ENCODE measurements around the gene TMCO1.
"Not testable (repeated sequence)": the region's sequence is repeated elsewhere in the genome, so short reads cannot be mapped to it uniquely, and the experiment has no call there.

Gene TMCO1

GRCh38 chr1:165726841-165727240 lies 41.8 kb downstream of the TMCO1 start:
- no peak for TF ChIP-seq CTCF (conservative IDR thresholded peaks at IDR 0.05; ENCODE audit: low read depth, low read length)
- H3K4me3 ChIP-seq (IDR thresholded peaks at IDR 0.05; ENCODE audit: insufficient read depth, low read depth, low read length): no peak overlapping the region
- H3K4me1 ChIP-seq (ENCODE audit: low read depth, poor library complexity, severe bottlenecking): peaks cover 13% of the 10 kb centered on the region
- no peak overlapping the region for H3K9ac ChIP-seq
- no peak overlapping the region for H3K4me2 ChIP-seq
- no peak overlapping the region for H3K27ac ChIP-seq
- no peaks in the 10 kb centered on the region for H3K27me3 ChIP-seq (ENCODE audit: insufficient read depth, low read depth)
- no peaks in the 10 kb centered on the region; the same call in 1 of the 2 replicates for H3K36me3 ChIP-seq (ENCODE audit: insufficient read depth)
- H4K20me1 ChIP-seq (ENCODE audit: insufficient read depth): no peaks in the 10 kb centered on the region
- no peak overlapping the region for H2AFZ ChIP-seq (ENCODE audit: low read depth)
- no peaks in the 10 kb centered on the region for H3K79me2 ChIP-seq (ENCODE audit: insufficient read depth, low read depth)

DNA sequence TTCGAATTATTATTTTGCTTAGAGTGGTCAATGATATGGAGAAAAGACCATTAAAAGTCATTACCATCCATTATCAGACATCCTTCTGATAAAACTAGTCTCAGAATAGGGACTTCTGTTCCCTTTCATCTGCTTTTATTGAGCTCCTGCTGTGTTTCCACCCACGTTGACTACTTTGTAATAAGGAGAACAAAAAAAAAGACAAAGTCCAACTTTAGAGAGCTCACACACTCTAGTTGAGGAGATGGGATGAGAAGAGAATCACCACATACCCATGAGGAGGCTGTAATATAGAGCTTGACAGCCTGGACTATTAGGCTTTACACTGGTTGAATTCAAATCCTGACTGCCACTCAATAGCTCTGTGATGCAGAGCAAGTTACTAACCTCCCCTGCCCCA lies 42.5 kb downstream of the TMCO1 start:
- Histone ChIP-seq H3K36me3 (ENCODE audit: insufficient read depth) (no peaks in the 10 kb centered on the region; the same call in 1 of the 2 replicates), H3K27me3 (ENCODE audit: insufficient read depth, low read depth) (no peaks in the 10 kb centered on the region), H3K9ac (no peak overlapping the region), H3K4me1 (ENCODE audit: low read depth, poor library complexity, severe bottlenecking) (peaks cover 13% of the 10 kb centered on the region), H3K79me2 (ENCODE audit: insufficient read depth, low read depth) (no peaks in the 10 kb centered on the region), H2AFZ (ENCODE audit: low read depth) (no peak overlapping the region), H3K4me2 (no peak overlapping the region), H3K27ac (no peak overlapping the region), H4K20me1 (ENCODE audit: insufficient read depth) (no peaks in the 10 kb centered on the region), H3K4me3 (IDR thresholded peaks at IDR 0.05; ENCODE audit: insufficient read depth, low read depth, low read length) (no peak overlapping the region)
- TF ChIP-seq CTCF (conservative IDR thresholded peaks at IDR 0.05; ENCODE audit: low read depth, low read length): no peak

DNA sequence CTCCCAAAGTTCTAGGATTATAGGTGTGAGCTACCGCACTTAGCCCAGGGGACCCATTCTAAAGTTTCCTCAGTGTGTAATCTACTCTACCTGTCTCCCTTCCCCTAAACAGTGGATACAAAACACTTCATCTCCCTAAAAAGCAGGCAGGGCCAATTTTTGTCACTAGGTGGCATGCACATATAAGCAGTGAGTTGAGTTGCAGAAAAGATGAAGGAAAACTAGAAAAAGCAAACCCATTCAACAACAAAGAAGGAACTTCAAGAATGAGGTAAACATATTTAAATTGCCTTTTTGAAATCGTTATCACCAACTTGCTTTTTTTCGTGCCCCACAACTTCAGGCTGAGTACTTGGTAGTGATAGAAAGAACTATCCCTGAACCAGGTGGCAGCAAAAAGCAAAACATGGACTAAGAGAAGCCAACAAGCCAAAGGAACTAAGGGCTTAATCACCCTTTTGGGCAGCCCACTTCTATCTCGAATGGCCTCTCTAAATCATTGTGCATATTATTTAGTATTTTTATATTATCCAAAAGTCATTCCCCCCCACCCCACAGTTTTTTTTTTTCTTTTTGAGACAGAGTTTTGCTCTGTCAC lies 50.7 kb downstream of the TMCO1 start:
- Histone ChIP-seq H3K4me2 (no peak overlapping the region), H3K79me2 (ENCODE audit: insufficient read depth, low read depth) (no peaks in the 10 kb centered on the region), H3K9ac (no peak overlapping the region), H2AFZ (ENCODE audit: low read depth) (no peak overlapping the region), H4K20me1 (ENCODE audit: insufficient read depth) (no peaks in the 10 kb centered on the region), H3K27ac (no peak overlapping the region), H3K36me3 (ENCODE audit: insufficient read depth) (no peaks in the 10 kb centered on the region), H3K4me3 (IDR thresholded peaks at IDR 0.05; ENCODE audit: insufficient read depth, low read depth, low read length) (no peak overlapping the region), H3K27me3 (ENCODE audit: insufficient read depth, low read depth) (no peaks in the 10 kb centered on the region), H3K4me1 (ENCODE audit: low read depth, poor library complexity, severe bottlenecking) (no peaks in the 10 kb centered on the region)
- TF ChIP-seq CTCF (conservative IDR thresholded peaks at IDR 0.05; ENCODE audit: low read depth, low read length): peak; percentile 95

DNA sequence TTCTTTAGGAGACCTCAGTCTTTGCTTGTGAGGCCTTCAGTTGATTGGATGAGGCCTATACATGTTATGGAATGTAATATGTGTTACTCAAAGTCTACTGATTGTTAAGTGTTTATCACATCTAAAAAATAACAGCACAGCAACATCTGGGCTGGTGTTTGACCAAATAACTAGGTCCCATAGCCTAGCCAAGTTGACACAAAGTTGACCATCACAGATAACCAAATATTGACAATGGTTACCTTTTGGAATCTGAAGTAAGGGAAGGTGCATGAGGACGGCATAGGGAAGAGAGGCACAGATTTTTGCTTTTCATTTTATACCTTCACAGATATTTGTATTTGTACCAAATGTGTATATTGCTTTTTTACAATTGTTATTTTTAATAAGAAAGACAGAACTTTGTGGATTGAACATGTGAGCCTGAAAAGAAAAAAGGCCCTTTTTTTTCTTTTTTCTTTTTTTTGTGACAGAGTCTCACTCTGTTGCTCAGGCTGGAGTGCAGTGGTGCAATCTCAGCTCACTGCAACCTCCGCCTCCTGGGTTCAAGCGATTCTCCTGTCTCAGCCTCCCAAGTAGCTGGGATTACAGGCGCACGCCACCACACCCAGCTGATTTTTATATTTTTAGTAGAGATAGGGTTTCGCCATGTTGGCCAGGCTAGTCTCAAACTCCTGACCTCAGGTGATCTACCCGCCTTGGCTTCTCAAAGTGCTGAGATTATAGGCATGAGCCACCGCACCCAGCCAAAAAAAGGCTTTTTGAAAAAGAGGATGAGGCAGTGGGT lies 52.2 kb downstream of the TMCO1 start:
- H3K9ac ChIP-seq; H4K20me1 ChIP-seq (ENCODE audit: insufficient read depth); H3K4me1 ChIP-seq (ENCODE audit: low read depth, poor library complexity, severe bottlenecking); H3K36me3 ChIP-seq (ENCODE audit: insufficient read depth); H3K4me3 ChIP-seq (IDR thresholded peaks at IDR 0.05; ENCODE audit: insufficient read depth, low read depth, low read length); H3K27ac ChIP-seq; H2AFZ ChIP-seq (ENCODE audit: low read depth); H3K4me2 ChIP-seq; H3K27me3 ChIP-seq (ENCODE audit: insufficient read depth, low read depth); H3K79me2 ChIP-seq (ENCODE audit: insufficient read depth, low read depth): not testable (repeated sequence)

- Histone ChIP-seq H4K20me1 (ENCODE audit: insufficient read depth) (no peaks in the 10 kb centered on the region), H3K4me2 (no peak overlapping the region), H3K36me3 (ENCODE audit: insufficient read depth) (no peaks in the 10 kb centered on the region), H3K27me3 (ENCODE audit: insufficient read depth, low read depth) (no peaks in the 10 kb centered on the region), H2AFZ (ENCODE audit: low read depth) (no peak overlapping the region), H3K9ac (no peak overlapping the region), H3K4me1 (ENCODE audit: low read depth, poor library complexity, severe bottlenecking) (no peaks in the 10 kb centered on the region), H3K27ac (no peak overlapping the region), H3K4me3 (IDR thresholded peaks at IDR 0.05; ENCODE audit: insufficient read depth, low read depth, low read length) (no peak overlapping the region), H3K79me2 (ENCODE audit: insufficient read depth, low read depth) (no peaks in the 10 kb centered on the region)
- TF ChIP-seq CTCF (conservative IDR thresholded peaks at IDR 0.05; ENCODE audit: low read depth, low read length): no peak
These were observed 55.9 kb downstream of the TMCO1 start for GRCh38 chr1:165712764-165713163.
